ENCODE data around the gene TRIM67. TPM values are rescaled to one million over a fixed set of nuclear protein-coding genes. Genes with fewer than 3 reads are reported as not detected.

Gene TRIM67
- total RNA-seq, result not detected
- polyA plus RNA-seq, result not detected

GRCh38 chr1:231161667-231162296 lies at the start of gene TRIM67:
TRIM67 (plus strand) TSS chr1:231162058; CDS start chr1:231162970, 912 bp downstream.
- Mint-ChIP-seq H3K9me3 (no peaks in the 10 kb centered on the region), H3K27ac (no peak within 1 kb of the TSS), H3K27me3 (peaks cover 40 to 52% of the 10 kb centered on the region in 2 donors), H3K4me3 (peak within 1 kb of the TSS in 6 of 8 donors; percentile 9 to 52 (median 40)), H3K4me1 (peaks cover 0 to 16% (median 2%) of the 10 kb centered on the region in 4 donors), H3K36me3 (no peaks in the 10 kb centered on the region)
- DNase-seq, result no peak
- Histone ChIP-seq H3K4me3 (ENCODE audit: low read length in 2 of 2) (no peak within 1 kb of the TSS), H3K4me1 (ENCODE audit: insufficient read depth, low read length) (peaks cover 5% of the 10 kb centered on the region), H3K9me3 (ENCODE audit: control insufficient read depth in 1 of 2, low read length in 2 of 2) (no peaks in the 10 kb centered on the region), H3K36me3 (ENCODE audit: insufficient read depth, low read length) (no peaks in the 10 kb centered on the region), H3K27me3 (ENCODE audit: insufficient read depth, low read length) (peaks cover 17% of the 10 kb centered on the region), H3K27ac (ENCODE audit: low read depth, low read length) (no peak within 1 kb of the TSS)
- ChIA-PET POLR2A (ENCODE audit: partially characterized antibody) (no interaction called here), CTCF (ENCODE audit: partially characterized antibody) (no interaction called here)
- intact Hi-C loops (cut with micrococcal nuclease), result no loop called here

- ChIA-PET POLR2A (ENCODE audit: partially characterized antibody) (no interaction called here), CTCF (ENCODE audit: partially characterized antibody) (no interaction called here)
- no peak overlapping the region for H3K4me3 ChIP-seq (ENCODE audit: low read length in 2 of 2)
- DNase-seq, result no peak
- Mint-ChIP-seq H3K9me3 (peaks cover 2 to 26% (median 15%) of the 10 kb centered on the region in 8 donors), H3K4me1 (no peaks in the 10 kb centered on the region), H3K36me3 (no peaks in the 10 kb centered on the region), H3K27ac (no peak overlapping the region), H3K27me3 (peaks cover 15 to 22% of the 10 kb centered on the region in 2 donors), H3K4me3 (no peak overlapping the region)
- no peaks in the 10 kb centered on the region for H3K9me3 ChIP-seq (ENCODE audit: control insufficient read depth in 1 of 2, low read length in 2 of 2)
- no peaks in the 10 kb centered on the region for H3K4me1 ChIP-seq (ENCODE audit: insufficient read depth, low read length)
- no peak overlapping the region for H3K27ac ChIP-seq (ENCODE audit: low read depth, low read length)
- intact Hi-C loops (cut with micrococcal nuclease), result no loop called here
- no peaks in the 10 kb centered on the region for H3K27me3 ChIP-seq (ENCODE audit: insufficient read depth, low read length)
- H3K36me3 ChIP-seq (ENCODE audit: insufficient read depth, low read length), result no peaks in the 10 kb centered on the region
Measured at GRCh38 chr1:231116738-231117137, 45.1 kb upstream of the TRIM67 start.

- Histone ChIP-seq H3K27ac (ENCODE audit: low read depth, low read length) (no peak overlapping the region), H3K9me3 (ENCODE audit: control insufficient read depth in 1 of 2, low read length in 2 of 2) (no peaks in the 10 kb centered on the region), H3K27me3 (ENCODE audit: insufficient read depth, low read length) (no peaks in the 10 kb centered on the region), H3K4me3 (ENCODE audit: low read length in 2 of 2) (no peak overlapping the region), H3K36me3 (ENCODE audit: insufficient read depth, low read length) (no peaks in the 10 kb centered on the region), H3K4me1 (ENCODE audit: insufficient read depth, low read length) (no peaks in the 10 kb centered on the region)
- CTCF ChIA-PET (ENCODE audit: partially characterized antibody), result no interaction called here
- Mint-ChIP-seq H3K4me3 (no peak overlapping the region), H3K36me3 (no peaks in the 10 kb centered on the region), H3K27ac (no peak overlapping the region), H3K4me1 (no peaks in the 10 kb centered on the region), H3K9me3 (peaks cover 2 to 14% (median 7%) of the 10 kb centered on the region in 8 donors), H3K27me3 (peaks cover 7 to 22% of the 10 kb centered on the region in 2 donors)
- intact Hi-C loops (cut with micrococcal nuclease), result no loop called here
- POLR2A ChIA-PET (ENCODE audit: partially characterized antibody), result no interaction called here
- no peak for DNase-seq
Measured at GRCh38 chr1:231118704-231119453, 43.0 kb upstream of the TRIM67 start.

- Histone ChIP-seq H3K27ac (ENCODE audit: low read depth, low read length) (no peak overlapping the region), H3K4me3 (ENCODE audit: low read length in 2 of 2) (no peak overlapping the region), H3K4me1 (ENCODE audit: insufficient read depth, low read length) (no peaks in the 10 kb centered on the region), H3K36me3 (ENCODE audit: insufficient read depth, low read length) (no peaks in the 10 kb centered on the region), H3K9me3 (ENCODE audit: control insufficient read depth in 1 of 2, low read length in 2 of 2) (no peaks in the 10 kb centered on the region), H3K27me3 (ENCODE audit: insufficient read depth, low read length) (no peaks in the 10 kb centered on the region)
- Mint-ChIP-seq H3K27ac (no peak overlapping the region), H3K4me3 (no peak overlapping the region), H3K4me1 (no peaks in the 10 kb centered on the region), H3K36me3 (no peaks in the 10 kb centered on the region), H3K9me3 (peaks cover 1 to 13% (median 7%) of the 10 kb centered on the region in 8 donors), H3K27me3 (peaks cover 6 to 18% of the 10 kb centered on the region in 2 donors)
- CTCF ChIA-PET (ENCODE audit: partially characterized antibody), result no interaction called here
- intact Hi-C loops (cut with micrococcal nuclease), result no loop called here
- POLR2A ChIA-PET (ENCODE audit: partially characterized antibody), result no interaction called here
- no peak for DNase-seq
Measured at GRCh38 chr1:231121533-231121932, 40.3 kb upstream of the TRIM67 start.

GRCh38 chr1:231122143-231122542 lies 39.7 kb upstream of the TRIM67 start:
- no peak overlapping the region for H3K27ac ChIP-seq (ENCODE audit: low read depth, low read length)
- no peaks in the 10 kb centered on the region for H3K36me3 ChIP-seq (ENCODE audit: insufficient read depth, low read length)
- H3K36me3 Mint-ChIP-seq, result no peaks in the 10 kb centered on the region
- intact Hi-C loops (cut with micrococcal nuclease), result no loop called here
- H3K4me3 Mint-ChIP-seq, result no peak overlapping the region
- DNase-seq, result no peak
- no peak overlapping the region for H3K27ac Mint-ChIP-seq
- ChIA-PET POLR2A (ENCODE audit: partially characterized antibody) (no interaction called here), CTCF (ENCODE audit: partially characterized antibody) (no interaction called here)
- peaks cover 0 to 14% (median 8%) of the 10 kb centered on the region in 8 donors for H3K9me3 Mint-ChIP-seq
- peaks cover 4 to 14% of the 10 kb centered on the region in 2 donors for H3K27me3 Mint-ChIP-seq
- H3K4me3 ChIP-seq (ENCODE audit: low read length in 2 of 2), result no peak overlapping the region
- H3K9me3 ChIP-seq (ENCODE audit: control insufficient read depth in 1 of 2, low read length in 2 of 2), result no peaks in the 10 kb centered on the region
- no peaks in the 10 kb centered on the region for H3K4me1 ChIP-seq (ENCODE audit: insufficient read depth, low read length)
- no peaks in the 10 kb centered on the region for H3K4me1 Mint-ChIP-seq
- H3K27me3 ChIP-seq (ENCODE audit: insufficient read depth, low read length), result no peaks in the 10 kb centered on the region

GRCh38 chr1:231124746-231125145 lies 37.1 kb upstream of the TRIM67 start:
- DNase-seq, result no peak
- no peaks in the 10 kb centered on the region for H3K9me3 ChIP-seq (ENCODE audit: control insufficient read depth in 1 of 2, low read length in 2 of 2)
- no peak overlapping the region for H3K4me3 Mint-ChIP-seq
- H3K36me3 ChIP-seq (ENCODE audit: insufficient read depth, low read length), result no peaks in the 10 kb centered on the region
- intact Hi-C loops (cut with micrococcal nuclease), result no loop called here
- POLR2A ChIA-PET (ENCODE audit: partially characterized antibody), result no interaction called here
- CTCF ChIA-PET (ENCODE audit: partially characterized antibody), result no interaction called here
- H3K27me3 ChIP-seq (ENCODE audit: insufficient read depth, low read length), result no peaks in the 10 kb centered on the region
- peaks cover 4 to 12% of the 10 kb centered on the region in 2 donors for H3K27me3 Mint-ChIP-seq
- H3K27ac ChIP-seq (ENCODE audit: low read depth, low read length), result no peak overlapping the region
- no peaks in the 10 kb centered on the region for H3K4me1 Mint-ChIP-seq
- H3K4me3 ChIP-seq (ENCODE audit: low read length in 2 of 2), result no peak overlapping the region
- no peaks in the 10 kb centered on the region for H3K36me3 Mint-ChIP-seq
- peak overlapping the region in 1 of 7 donors; percentile 35 for H3K27ac Mint-ChIP-seq
- H3K4me1 ChIP-seq (ENCODE audit: insufficient read depth, low read length), result no peaks in the 10 kb centered on the region
- peaks cover 0 to 7% (median under 1%) of the 10 kb centered on the region in 8 donors for H3K9me3 Mint-ChIP-seq

- Mint-ChIP-seq H3K4me3 (no peak overlapping the region), H3K27ac (no peak overlapping the region), H3K27me3 (peaks cover 4 to 14% of the 10 kb centered on the region in 2 donors), H3K36me3 (no peaks in the 10 kb centered on the region), H3K9me3 (peaks cover 0 to 7% (median 0%) of the 10 kb centered on the region in 8 donors), H3K4me1 (no peaks in the 10 kb centered on the region)
- intact Hi-C loops (cut with micrococcal nuclease), result no loop called here
- H3K4me1 ChIP-seq (ENCODE audit: insufficient read depth, low read length), result no peaks in the 10 kb centered on the region
- H3K36me3 ChIP-seq (ENCODE audit: insufficient read depth, low read length), result no peaks in the 10 kb centered on the region
- ChIA-PET CTCF (ENCODE audit: partially characterized antibody) (no interaction called here), POLR2A (ENCODE audit: partially characterized antibody) (no interaction called here)
- no peak overlapping the region for H3K27ac ChIP-seq (ENCODE audit: low read depth, low read length)
- H3K27me3 ChIP-seq (ENCODE audit: insufficient read depth, low read length), result no peaks in the 10 kb centered on the region
- H3K4me3 ChIP-seq (ENCODE audit: low read length in 2 of 2), result no peak overlapping the region
- no peak for DNase-seq
- no peaks in the 10 kb centered on the region for H3K9me3 ChIP-seq (ENCODE audit: control insufficient read depth in 1 of 2, low read length in 2 of 2)
Measured at GRCh38 chr1:231125972-231126580, 35.8 kb upstream of the TRIM67 start.

Measured in CD4-positive, alpha-beta memory T cell (primary cell).